ENCODE data around the gene CLIC1.

Gene CLIC1

GRCh38 chr6:31736021-31736767 lies at the start of gene CLIC1:
CLIC1 (minus strand) TSS chr6:31736530; CDS start chr6:31736300, 230 bp downstream.
- peak within 1 kb of the TSS; percentile 100 for H3K4me3 ChIP-seq (ENCODE audit: low read depth, low read length)
- no peak for TF ChIP-seq CTCF (IDR thresholded peaks at IDR 0.05; ENCODE audit: low read depth, low read length)

- H3K4me3 ChIP-seq (ENCODE audit: low read depth, low read length): no peak overlapping the region
- no peak for TF ChIP-seq CTCF (IDR thresholded peaks at IDR 0.05; ENCODE audit: low read depth, low read length)
These were observed 49.1 kb upstream of the CLIC1 start for GRCh38 chr6:31785475-31785874.

- H3K4me3 ChIP-seq (ENCODE audit: low read depth, low read length): no peak overlapping the region
These were observed 48.0 kb upstream of the CLIC1 start for GRCh38 chr6:31784098-31784925.

GRCh38 chr6:31782126-31782855 lies 46.0 kb upstream of the CLIC1 start:
- H3K4me3 ChIP-seq (ENCODE audit: low read depth, low read length): no peak overlapping the region
- TF ChIP-seq CTCF (IDR thresholded peaks at IDR 0.05; ENCODE audit: low read depth, low read length): no peak

More at GRCh38 chr6:31784098-31784925, 48.0 kb upstream of the CLIC1 start:
- TF ChIP-seq CTCF (IDR thresholded peaks at IDR 0.05; ENCODE audit: low read depth, low read length): no peak

- TF ChIP-seq CTCF (IDR thresholded peaks at IDR 0.05; ENCODE audit: low read depth, low read length): no peak
- H3K4me3 ChIP-seq (ENCODE audit: low read depth, low read length): no peak overlapping the region
These were observed 45.2 kb upstream of the CLIC1 start for GRCh38 chr6:31781244-31782125.

- no peak for TF ChIP-seq CTCF (IDR thresholded peaks at IDR 0.05; ENCODE audit: low read depth, low read length)
- H3K4me3 ChIP-seq (ENCODE audit: low read depth, low read length): no peak overlapping the region
These were observed 44.3 kb upstream of the CLIC1 start for GRCh38 chr6:31780507-31781243.
